Stimulated activated CD4-positive, alpha-beta T cell treated with anti-CD3 and anti-CD28 coated beads, Interleukin-15, amount 100 ng/mL, for 24 hours (primary cell): ENCODE data around the gene NRDC.
"Not testable (repeated sequence)": the region's sequence is repeated elsewhere in the genome, so short reads cannot be mapped to it uniquely, and the experiment has no call there.

Source experiments
- DNase-seq: peaks from one replicate; pipeline ENCODE4 v3.0.0-alpha.2; 2020

NRDC gene

GRCh38 chr1:51840182-51840581 is 38.3 kb downstream of the NRDC start:
- DNase-seq, result no peak

GRCh38 chr1:51839094-51839493 is 39.4 kb downstream of the NRDC start:
- no peak for DNase-seq

DNA sequence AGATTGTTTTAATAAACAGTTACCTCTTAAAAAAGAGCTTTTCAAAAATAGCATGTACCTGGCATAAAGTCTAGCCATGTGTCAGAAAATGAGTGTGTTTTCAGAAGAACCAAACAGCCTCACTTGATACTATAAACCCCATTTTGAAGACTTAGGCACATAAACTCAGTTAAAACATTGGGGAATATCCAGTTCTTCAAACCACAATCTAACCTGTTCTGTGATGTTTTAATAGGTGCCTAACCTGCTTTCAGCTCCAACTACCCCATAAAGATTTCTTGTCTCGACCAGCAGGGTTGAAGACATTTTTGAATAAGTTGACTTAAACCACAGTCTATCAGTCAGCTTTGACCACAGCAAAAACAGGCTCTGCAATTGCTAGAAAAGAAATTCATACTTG is 41.3 kb downstream of the NRDC start:
- DNase-seq, result no peak

- DNase-seq, result no peak
Observed at GRCh38 chr1:51833700-51834099, 44.8 kb downstream of the NRDC start.

DNA sequence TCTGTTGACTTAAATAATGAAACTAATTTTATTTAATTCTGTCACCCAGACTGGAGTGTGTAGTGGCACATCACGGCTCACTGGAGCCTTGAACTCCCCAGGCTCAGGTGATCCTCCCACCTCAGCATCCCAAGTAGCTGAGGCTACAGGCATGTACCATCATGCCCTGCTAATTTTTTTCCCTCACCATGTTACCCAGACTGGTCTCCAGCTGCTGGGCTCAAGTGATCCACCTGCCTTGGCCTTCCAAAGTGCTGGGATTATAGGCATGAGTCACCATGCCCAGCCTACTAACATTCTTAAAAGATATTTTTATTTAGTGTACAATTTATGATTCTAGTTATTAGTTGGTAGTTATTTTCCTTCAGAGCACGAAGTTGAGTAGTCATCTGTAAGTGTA is 49.5 kb downstream of the NRDC start:
- no peak for DNase-seq

GRCh38 chr1:51819810-51820209 is 58.7 kb downstream of the NRDC start:
- no peak for DNase-seq

GRCh38 chr1:51819021-51819420 is 59.5 kb downstream of the NRDC start:
- DNase-seq, result not testable (repeated sequence)

DNA sequence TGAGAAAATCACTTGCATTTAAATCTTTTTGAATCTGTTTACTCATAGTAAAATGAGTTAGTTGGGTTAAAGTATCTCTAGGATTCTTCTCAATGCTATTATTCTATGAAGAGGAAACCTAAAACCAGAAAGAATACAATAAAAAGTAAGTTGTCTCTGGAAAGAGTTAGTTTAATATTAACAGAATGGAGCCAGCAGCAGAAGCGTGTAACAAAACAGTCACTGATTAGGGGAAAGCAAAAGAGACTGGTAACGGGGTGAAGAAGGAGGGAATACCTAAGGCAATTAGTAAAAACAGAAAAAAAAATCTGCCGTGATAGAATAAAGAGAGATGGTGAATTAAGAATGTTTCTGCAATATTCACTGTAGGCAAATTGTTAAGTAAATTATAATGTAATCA is 60.0 kb downstream of the NRDC start:
- no peak for DNase-seq

DNA sequence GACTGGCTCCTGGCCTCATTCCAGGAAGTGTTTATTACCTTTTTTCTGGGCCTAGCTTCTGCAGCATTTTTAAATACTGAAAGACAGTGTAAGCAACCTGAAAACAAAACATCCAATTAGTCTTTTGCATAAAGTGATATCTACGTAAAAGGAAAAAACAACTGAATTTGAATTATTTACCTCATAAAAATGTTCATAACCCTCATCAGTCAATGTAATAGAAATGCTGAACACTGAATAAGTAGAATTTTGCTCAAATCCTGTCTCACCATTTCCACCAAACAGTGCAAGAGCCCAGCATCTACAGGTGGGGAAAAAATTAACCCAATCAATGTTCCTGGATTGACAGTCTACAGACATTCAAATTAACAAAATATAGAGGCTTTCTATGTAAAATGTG is 64.0 kb downstream of the NRDC start:
- no peak for DNase-seq

DNA sequence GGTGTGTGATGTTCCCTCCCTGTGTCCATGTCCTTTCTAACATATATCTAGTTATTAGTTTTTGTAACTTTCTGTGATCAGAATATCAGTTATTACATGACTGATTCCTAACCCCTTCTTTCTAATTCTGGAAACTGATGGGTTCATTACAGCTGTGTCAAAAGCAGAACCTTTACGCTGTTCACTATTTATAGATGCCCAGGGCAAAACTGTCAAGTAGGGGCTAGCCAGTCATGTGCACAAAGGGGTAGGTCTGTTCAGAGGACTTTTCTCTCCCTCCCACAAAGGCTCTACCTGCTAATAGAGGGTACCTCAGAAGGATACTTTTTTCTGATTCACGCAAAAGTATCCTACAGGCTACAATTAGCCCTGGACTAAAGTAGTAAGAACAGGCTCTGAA is 79.2 kb downstream of the NRDC start:
- DNase-seq, result no peak

- DNase-seq, result no peak
Observed at GRCh38 chr1:51794868-51795267, 83.7 kb downstream of the NRDC start.

- no peak for DNase-seq
Observed at GRCh38 chr1:51794260-51794659, 84.3 kb downstream of the NRDC start.

GRCh38 chr1:51792864-51793263 is 85.7 kb downstream of the NRDC start:
- no peak for DNase-seq

- DNase-seq, result no peak
Observed at GRCh38 chr1:51791888-51792287, 86.6 kb downstream of the NRDC start.

GRCh38 chr1:51790385-51790784 is 88.1 kb downstream of the NRDC start:
- DNase-seq, result no peak

DNA sequence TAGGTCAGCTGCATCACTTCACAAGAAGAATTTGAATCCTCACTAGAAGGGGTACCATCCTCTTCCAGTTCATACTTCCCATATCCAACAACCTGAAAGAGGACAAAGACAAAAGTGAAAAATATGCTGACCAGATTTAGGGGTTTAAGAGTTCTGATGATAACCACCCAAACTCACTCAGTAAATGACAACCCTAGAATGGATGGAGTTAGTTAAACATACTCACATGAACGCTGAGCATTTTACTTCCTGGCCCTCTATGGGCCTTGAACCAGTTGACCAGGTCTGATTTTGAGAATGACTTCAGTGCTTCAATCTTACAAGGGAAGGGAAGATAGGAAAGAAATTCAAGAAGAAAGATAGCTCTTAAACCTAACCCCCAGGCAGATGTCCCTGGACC is 89.2 kb downstream of the NRDC start:
- no peak for DNase-seq

DNA sequence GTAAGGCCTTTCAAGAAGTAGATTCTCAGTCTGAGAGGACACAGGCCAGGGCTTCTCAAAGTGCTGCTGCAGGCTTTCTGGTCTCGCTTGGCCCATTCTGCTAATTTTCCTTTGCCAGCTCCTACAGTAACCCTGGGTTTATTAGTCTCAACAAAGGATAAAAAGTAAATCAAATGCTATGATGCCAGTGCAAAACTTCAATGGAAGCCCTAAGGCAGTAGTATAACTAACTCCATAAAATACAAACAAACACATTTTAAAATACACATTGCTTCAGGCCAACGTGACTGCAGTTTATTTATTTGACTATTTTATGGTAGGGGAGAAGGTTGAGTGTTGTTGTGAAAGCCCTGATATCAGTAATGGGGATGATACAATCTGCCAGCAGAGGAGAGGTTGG is 89.6 kb downstream of the NRDC start:
- DNase-seq, result no peak

DNA sequence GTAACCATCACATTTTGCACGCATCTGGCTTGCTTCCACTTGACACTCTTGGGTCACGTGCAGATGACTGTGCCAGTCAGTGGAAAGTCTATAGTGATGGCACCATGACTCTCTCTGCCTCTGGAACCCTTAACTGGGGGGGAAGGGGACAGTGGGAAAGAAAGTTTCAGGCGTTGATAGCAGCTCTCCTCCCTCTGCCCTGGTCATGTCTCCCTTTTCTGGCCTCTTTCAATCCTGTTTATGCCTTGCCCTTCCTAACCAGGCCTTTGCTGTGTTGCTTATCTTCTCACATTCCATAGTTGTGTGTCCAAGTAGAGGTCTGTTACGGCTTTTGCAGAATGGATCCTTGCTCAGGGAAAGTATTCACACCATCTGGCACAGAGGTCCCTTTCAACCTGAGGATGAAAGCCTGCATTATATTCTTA is 93.5 kb downstream of the NRDC start:
- DNase-seq, result no peak

GRCh38 chr1:51780927-51781326 is 97.6 kb downstream of the NRDC start:
- DNase-seq, result no peak

DNA sequence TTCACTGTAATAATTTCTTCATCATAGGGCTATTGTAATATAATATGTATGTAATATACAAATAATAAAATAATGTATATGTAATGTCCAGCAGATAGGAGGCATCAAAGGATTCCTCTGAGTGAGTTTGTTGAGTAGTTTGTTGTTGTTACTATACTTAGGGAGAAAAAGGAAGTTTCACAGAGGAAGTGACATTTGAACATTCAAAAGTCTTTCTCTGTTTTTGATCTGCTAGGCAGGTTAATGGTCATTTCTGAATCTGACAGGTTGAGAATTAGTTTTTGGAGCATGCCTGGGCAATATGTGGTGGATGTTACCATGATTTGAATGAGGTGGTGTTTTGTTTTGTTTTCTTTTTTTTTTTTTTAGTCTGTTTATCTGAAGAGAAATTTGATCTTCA is 102.1 kb downstream of the NRDC start:
- no peak for DNase-seq

DNA sequence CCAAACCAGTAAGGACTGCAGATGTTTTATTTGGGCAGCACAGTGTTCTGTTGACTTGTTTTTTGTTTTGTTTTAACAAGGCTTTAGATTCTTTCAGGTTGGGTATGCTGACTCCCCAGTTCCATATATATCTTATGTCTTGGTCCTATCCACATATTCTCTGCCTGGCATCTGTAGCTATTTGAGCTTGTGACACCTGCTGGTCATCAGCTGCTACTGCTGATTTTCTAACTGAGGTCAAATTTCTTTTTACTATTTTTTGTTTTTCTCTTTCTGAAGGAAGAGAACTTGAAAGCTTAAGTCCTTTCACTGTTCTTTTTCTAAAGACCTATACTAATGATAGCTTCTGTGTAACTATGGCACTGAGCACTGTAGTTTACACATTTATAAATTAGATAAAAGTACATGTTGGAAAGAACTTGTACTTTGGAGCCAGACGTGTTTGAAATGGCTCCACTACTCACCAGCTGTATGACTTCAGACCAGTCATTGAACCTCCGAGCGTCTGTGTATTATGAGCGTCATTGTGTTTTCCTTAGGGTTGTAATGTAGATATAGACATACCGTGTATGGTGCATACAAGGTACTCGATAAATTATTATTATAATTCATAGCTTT is 109.4 kb downstream of the NRDC start:
- DNase-seq, result peak; percentile 18

DNA sequence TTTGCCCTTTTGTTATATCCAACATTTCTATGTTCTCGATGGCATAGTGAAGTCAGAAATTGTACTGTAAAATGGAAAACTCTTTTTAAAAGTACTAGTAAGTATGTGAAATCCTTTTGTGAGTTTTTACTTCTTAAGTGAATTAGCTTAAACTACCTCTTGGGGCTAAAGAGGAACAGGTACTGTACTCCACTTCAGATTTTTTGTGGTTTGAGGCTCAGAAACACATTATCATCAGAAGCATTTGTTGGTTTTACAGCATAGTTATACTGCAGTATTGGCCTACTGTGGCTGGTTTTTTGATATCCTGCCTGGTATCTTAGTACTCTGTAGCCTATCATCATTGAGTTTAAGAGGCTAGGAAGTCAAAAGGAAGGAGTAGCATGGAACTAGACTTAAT is 117.2 kb downstream of the NRDC start:
- no peak for DNase-seq

DNA sequence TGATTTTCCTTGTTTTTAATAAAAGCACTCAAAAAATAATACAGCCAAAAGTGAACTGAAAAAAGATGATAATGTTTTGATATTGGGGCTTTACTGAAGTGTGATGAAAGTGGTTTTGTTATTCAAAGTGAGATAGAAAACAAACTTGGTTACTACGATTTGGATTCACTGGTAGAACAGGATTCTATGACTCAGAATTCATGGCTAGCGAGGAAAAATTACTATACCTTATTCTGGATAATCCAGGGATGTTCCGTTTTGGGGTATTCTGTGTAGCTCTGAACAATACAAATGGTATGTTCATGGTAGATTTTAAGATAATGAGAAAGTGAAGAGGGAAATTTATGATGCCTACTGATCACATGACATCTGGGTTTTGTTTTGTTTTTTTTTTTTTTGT is 117.7 kb downstream of the NRDC start:
- DNase-seq, result no peak

DNA sequence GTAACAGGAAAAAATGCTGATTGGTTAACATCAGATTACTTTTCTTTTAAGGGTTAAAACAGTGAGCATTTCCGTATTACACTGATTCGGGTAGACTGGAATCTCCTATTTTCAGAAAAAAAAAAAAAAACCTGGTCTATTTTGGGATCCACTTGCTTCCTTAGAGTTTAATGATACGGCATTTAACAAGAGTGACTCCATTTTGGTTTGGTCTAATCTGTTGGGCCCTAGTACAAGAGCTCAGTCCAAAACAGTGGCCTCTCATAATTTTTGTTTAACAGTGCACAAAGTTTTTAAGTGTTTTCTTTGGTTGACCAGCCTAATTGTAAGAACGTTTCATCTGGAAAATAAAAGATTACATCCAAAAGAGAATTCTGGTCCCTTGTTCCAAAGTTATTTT is 120.2 kb downstream of the NRDC start:
- DNase-seq, result no peak

GRCh38 chr1:51756290-51756689 is 122.2 kb downstream of the NRDC start:
- DNase-seq, result no peak

- DNase-seq, result no peak
Observed at GRCh38 chr1:51755437-51755836, 123.1 kb downstream of the NRDC start.
